Skeletal muscle cell (primary cell): Measurements from ENCODE around the gene F13B.
"Not testable (repeated sequence)": the region's sequence is repeated elsewhere in the genome, so short reads cannot be mapped to it uniquely, and the experiment has no call there.

Source experiments
- DNase-seq: peaks from one replicate; pipeline ENCODE4 v3.0.0-alpha.2; 2010; ENCODE audit warnings: low read depth
- H3K4me3 ChIP-seq: 2 replicates; pipeline ENCODE4 v1.5.1; 2011; ENCODE audit warnings: low read depth, mild to moderate bottlenecking, control low read depth, low read length, moderate library complexity

The F13B gene

GRCh38 chr1:196991919-196992651 is 75.0 kb downstream of the F13B start:
- not testable (repeated sequence) for H3K4me3 ChIP-seq, DNase-seq
